Mammary epithelial cell (primary cell): Measurements from ENCODE around the gene DLX4.

Experiments
- EZH2 ChIP-seq: IDR thresholded peaks from 2 replicates; pipeline ENCODE4 v1.6.1; 2012; ENCODE audit warnings: low read length, inconsistent platforms, borderline replicate concordance
- TF ChIP-seq, protein P1 (sequence below), 2 donors: IDR thresholded peaks in 1 of 2; conservative IDR thresholded peaks in 1 of 2; 2 replicates each; pipeline ENCODE4 v1.5.1; 2011 to 2012; ENCODE audit warnings: inconsistent platforms in 2 of 2, low read length in 2 of 2, mild to moderate bottlenecking in 2 of 2, control low read depth in 1 of 2, low read depth in 1 of 2; ENCODE audit not compliant: insufficient read depth in 1 of 2; ENCODE audit errors: extremely low read depth in 1 of 2

DNA sequence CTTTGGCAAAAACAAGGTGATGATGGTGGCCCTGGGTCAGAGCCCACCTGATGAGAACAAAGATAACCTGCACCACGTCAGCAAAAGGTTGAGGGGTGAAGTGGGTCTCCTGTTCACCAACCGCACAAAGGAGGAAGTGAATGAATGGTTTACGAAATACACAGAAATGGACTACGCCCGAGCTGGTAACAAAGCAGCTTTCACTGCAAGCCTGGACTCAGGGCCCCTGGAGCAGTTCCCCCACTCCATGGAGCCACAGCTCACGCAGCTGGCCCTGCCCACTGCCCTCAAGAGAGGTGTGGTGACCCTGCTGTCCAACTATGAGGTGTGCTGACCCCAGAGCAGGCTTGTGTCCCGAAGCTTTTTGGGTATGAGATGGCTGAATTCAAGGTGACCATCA, 29.7 kb upstream of the DLX4 start:
- TF ChIP-seq, protein P1, sequence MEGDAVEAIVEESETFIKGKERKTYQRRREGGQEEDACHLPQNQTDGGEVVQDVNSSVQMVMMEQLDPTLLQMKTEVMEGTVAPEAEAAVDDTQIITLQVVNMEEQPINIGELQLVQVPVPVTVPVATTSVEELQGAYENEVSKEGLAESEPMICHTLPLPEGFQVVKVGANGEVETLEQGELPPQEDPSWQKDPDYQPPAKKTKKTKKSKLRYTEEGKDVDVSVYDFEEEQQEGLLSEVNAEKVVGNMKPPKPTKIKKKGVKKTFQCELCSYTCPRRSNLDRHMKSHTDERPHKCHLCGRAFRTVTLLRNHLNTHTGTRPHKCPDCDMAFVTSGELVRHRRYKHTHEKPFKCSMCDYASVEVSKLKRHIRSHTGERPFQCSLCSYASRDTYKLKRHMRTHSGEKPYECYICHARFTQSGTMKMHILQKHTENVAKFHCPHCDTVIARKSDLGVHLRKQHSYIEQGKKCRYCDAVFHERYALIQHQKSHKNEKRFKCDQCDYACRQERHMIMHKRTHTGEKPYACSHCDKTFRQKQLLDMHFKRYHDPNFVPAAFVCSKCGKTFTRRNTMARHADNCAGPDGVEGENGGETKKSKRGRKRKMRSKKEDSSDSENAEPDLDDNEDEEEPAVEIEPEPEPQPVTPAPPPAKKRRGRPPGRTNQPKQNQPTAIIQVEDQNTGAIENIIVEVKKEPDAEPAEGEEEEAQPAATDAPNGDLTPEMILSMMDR (conservative IDR thresholded peaks at IDR 0.05 in 1 of 2, IDR thresholded peaks at IDR 0.05 in 1 of 2; ENCODE audit: extremely low read depth in 1 of 2, insufficient read depth in 1 of 2, low read depth in 1 of 2, low read length in 2 of 2), result no peak
- TF ChIP-seq EZH2, result no peak
